ENCODE data around the gene NOC4L. TPM values are rescaled to one million over a fixed set of nuclear protein-coding genes. Genes with fewer than 3 reads are reported as not detected.
"Not testable (repeated sequence)": the region's sequence is repeated elsewhere in the genome, so short reads cannot be mapped to it uniquely, and the experiment has no call there.

NOC4L gene
- total RNA-seq, 2 donors from 2014 or later, result 17.0 to 39.9 TPM

DNA sequence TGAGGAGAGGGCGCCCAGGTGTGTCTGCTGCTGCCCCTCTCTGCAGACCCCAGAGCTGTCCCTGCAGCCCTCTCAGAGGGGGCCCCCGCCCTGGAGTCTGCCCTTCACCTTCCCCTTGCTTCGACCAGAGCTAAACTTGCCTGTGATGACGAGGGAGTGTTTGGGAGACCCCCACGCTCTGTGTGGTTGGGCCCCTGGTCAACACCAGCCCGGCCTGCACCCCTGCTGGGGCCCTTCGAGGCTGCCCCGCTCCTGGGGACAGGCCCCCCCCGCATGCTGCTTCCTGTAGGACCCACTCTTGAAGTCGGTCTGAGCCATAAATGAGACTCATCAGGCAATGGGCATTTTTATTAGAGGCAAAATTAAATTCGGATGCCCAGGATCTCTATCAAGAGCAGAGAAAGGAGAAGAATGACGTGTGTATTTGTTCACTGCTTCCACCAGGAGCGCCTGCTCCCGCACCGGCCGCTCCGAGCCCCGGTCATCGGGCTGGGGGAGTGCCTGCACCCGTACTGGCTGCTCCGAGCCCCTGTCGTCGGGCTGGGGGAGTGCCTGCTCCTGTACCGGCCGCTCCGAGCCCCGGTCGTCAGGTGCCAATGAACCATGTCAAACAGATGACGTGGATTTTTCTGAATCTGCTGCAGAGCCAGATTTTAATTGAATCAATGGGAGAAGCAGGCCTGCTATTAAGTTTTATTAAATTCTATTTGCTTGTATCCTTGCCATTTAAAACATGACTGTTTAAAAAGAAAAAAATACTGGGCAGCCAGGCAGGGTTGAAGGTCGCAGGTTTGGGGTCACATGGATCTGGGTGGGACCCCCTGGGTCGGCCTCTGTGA, 47.7 kb downstream of the NOC4L start:
- no peak overlapping the region for H3K4me3 Mint-ChIP-seq
- H3K4me1 Mint-ChIP-seq, result no peaks in the 10 kb centered on the region
- no peak for ATAC-seq (replicated peaks)
- no peak overlapping the region for H3K27ac Mint-ChIP-seq
- no peaks in the 10 kb centered on the region for H3K27me3 Mint-ChIP-seq
- peaks cover 7% of the 10 kb centered on the region for H3K9me3 Mint-ChIP-seq
- H3K36me3 Mint-ChIP-seq (ENCODE audit: low read depth), result no peaks in the 10 kb centered on the region

DNA sequence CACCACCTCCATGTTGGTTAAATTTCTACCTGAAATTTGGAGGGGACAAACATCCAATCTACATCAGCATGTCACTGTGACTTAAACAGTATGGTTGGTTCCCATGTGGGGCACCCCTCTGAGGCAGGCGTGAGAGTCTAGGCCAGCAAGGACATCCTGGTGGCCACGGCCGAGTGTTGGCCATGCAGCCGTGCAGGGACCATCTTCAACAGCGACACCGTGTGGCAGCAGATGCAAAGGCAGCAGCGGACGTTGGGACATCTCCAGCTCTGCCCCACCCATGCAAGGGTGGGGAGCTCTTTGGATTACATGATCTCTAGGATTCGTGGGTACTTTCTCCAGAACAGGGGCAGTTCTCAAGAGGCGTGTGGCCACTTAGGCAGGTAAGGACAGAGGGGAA, 49.8 kb downstream of the NOC4L start:
- Mint-ChIP-seq H3K4me1 (no peaks in the 10 kb centered on the region), H3K27me3 (no peaks in the 10 kb centered on the region), H3K36me3 (ENCODE audit: low read depth) (no peaks in the 10 kb centered on the region), H3K4me3 (no peak overlapping the region), H3K9me3 (peaks cover 7% of the 10 kb centered on the region), H3K27ac (no peak overlapping the region)
- ATAC-seq (replicated peaks), result no peak

GRCh38 chr12:132194556-132194955, 50.3 kb downstream of the NOC4L start:
- H3K9me3 Mint-ChIP-seq, result peaks cover 7% of the 10 kb centered on the region
- no peaks in the 10 kb centered on the region for H3K4me1 Mint-ChIP-seq
- H3K27ac Mint-ChIP-seq, result no peak overlapping the region
- no peak overlapping the region for H3K4me3 Mint-ChIP-seq
- H3K27me3 Mint-ChIP-seq, result no peaks in the 10 kb centered on the region
- ATAC-seq (replicated peaks), result no peak
- H3K36me3 Mint-ChIP-seq (ENCODE audit: low read depth), result no peaks in the 10 kb centered on the region

GRCh38 chr12:132195242-132195641, 51.0 kb downstream of the NOC4L start:
- not testable (repeated sequence) for H3K9me3 Mint-ChIP-seq; ATAC-seq (replicated peaks); H3K27ac Mint-ChIP-seq; H3K27me3 Mint-ChIP-seq; H3K36me3 Mint-ChIP-seq (ENCODE audit: low read depth); H3K4me1 Mint-ChIP-seq; H3K4me3 Mint-ChIP-seq

GRCh38 chr12:132196038-132196872, 52.0 kb downstream of the NOC4L start:
- Mint-ChIP-seq H3K27me3 (no peaks in the 10 kb centered on the region), H3K27ac (no peak overlapping the region), H3K4me1 (no peaks in the 10 kb centered on the region), H3K36me3 (ENCODE audit: low read depth) (no peaks in the 10 kb centered on the region), H3K4me3 (no peak overlapping the region), H3K9me3 (peaks cover 7% of the 10 kb centered on the region)
- no peak for ATAC-seq (replicated peaks)

DNA sequence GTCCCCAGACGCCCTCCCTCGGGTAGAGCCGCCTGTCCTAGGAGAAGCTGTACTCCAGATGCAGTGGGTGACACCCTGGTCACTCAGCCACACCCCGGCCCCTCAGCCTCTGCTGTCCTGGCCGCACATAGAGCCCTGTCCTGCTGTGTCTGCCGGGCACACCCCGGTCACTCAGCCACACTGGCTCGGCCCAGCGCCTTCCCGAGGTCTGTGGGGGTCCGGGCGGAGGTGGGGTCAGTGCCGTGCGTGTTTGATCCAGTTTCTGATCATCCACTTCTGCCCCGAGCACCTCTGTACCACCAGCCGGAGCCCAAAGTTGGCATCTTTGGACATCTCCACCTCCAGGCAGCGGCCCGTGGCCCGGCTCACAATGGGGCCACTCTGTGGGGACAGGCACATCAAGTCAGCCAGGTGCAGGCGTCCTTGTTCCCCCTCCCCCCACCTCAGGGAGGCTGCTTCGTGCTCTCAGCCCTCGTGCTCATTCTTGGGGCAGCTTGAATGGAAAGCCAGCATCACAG, 52.7 kb downstream of the NOC4L start:
- Mint-ChIP-seq H3K9me3 (peaks cover 7% of the 10 kb centered on the region), H3K4me1 (no peaks in the 10 kb centered on the region), H3K27ac (no peak overlapping the region), H3K27me3 (no peaks in the 10 kb centered on the region), H3K36me3 (ENCODE audit: low read depth) (no peaks in the 10 kb centered on the region), H3K4me3 (no peak overlapping the region)
- no peak for ATAC-seq (replicated peaks)

DNA sequence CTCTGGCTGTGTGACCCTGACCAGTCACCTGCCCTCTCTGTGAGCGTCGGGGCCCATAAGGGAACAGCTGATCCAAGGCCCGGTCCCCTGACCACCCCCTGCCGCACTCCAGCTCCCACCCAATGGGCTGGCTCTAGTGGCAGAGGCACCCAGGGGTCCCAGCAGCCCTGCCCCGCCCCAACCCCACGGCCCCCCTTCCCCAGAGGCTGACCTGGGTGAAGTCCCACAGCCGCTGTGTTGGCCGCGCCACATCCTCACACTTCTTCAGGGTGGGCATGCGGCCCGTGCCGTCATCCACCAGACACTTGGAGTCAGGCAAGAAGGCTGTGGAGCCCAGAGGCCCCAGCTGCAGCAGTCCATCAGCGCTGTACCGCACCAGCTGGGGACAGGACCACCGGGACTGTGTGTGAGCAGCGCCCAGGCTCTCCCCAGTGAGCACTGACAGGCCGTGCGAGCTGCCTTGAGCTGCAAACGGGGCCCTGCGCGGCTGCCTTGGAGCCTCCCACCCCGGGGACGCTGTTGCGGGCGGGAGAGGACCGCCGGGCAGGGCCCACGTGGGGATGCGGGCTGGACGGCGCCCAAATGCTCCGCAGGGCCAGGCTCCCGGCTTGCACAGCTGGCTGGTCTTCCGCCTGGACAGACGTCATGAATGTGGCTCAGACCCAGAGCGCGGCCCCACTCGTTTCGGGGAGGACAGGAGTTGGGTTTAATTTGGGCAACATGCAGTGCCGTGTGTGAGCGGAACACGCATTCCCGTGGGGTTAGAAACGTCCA, 53.5 kb downstream of the NOC4L start:
- Mint-ChIP-seq H3K27ac (no peak overlapping the region), H3K27me3 (no peaks in the 10 kb centered on the region), H3K4me3 (no peak overlapping the region), H3K9me3 (peaks cover 7% of the 10 kb centered on the region), H3K36me3 (ENCODE audit: low read depth) (no peaks in the 10 kb centered on the region), H3K4me1 (no peaks in the 10 kb centered on the region)
- ATAC-seq (replicated peaks), result no peak

GRCh38 chr12:132199101-132199500, 54.8 kb downstream of the NOC4L start:
- H3K27me3 Mint-ChIP-seq, result peaks cover 3% of the 10 kb centered on the region
- no peaks in the 10 kb centered on the region for H3K36me3 Mint-ChIP-seq (ENCODE audit: low read depth)
- no peak overlapping the region for H3K4me3 Mint-ChIP-seq
- peaks cover 2% of the 10 kb centered on the region for H3K9me3 Mint-ChIP-seq
- H3K4me1 Mint-ChIP-seq, result no peaks in the 10 kb centered on the region
- no peak overlapping the region for H3K27ac Mint-ChIP-seq
- no peak for ATAC-seq (replicated peaks)

DNA sequence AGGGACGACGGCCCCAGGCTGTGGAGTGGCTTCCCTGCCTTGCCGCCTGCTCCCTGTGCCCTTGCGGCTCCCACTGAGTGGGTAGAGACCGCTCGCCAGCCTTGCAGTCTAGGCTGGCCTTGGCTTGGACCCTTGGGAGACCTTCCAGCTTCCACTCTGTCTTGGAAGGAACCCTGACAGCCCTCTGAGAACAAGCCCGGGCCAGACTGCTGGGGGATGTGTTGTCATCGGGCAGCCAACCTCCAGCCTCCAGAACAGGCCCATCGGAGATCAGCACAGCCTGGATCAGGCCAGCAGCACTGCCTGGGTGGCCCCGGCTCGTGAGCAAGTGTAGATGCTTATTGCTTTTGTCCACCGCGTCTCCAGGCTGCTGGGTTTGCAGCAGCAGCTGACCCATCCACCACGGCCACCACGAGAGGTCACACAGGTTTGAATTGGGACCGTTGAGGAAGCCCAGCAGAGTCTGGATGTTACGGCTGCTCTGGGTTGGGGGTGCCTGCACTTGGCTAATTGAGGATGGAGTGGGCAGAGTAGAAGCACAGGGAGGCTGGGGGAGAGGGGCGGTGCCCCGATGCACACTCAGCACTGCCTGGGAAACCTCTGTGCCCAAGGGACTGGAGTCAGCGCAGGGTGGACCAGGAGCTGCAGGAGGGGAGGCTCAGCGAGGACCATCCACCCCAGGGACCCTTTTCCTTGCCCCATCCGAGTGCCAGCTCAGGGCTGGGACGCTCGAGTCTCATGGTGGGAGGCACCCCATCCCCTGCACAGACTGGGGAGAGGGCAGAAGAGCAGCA, 55.5 kb downstream of the NOC4L start:
- H3K4me1 Mint-ChIP-seq, result no peaks in the 10 kb centered on the region
- no peaks in the 10 kb centered on the region for H3K9me3 Mint-ChIP-seq
- ATAC-seq (replicated peaks), result no peak
- H3K27ac Mint-ChIP-seq, result no peak overlapping the region
- no peak overlapping the region for H3K4me3 Mint-ChIP-seq
- no peaks in the 10 kb centered on the region for H3K36me3 Mint-ChIP-seq (ENCODE audit: low read depth)
- H3K27me3 Mint-ChIP-seq, result peaks cover 9% of the 10 kb centered on the region

- no peak for ATAC-seq (replicated peaks)
- peaks cover 10% of the 10 kb centered on the region for H3K27me3 Mint-ChIP-seq
- H3K4me3 Mint-ChIP-seq, result no peak overlapping the region
- no peak overlapping the region for H3K27ac Mint-ChIP-seq
- no peaks in the 10 kb centered on the region for H3K36me3 Mint-ChIP-seq (ENCODE audit: low read depth)
- H3K4me1 Mint-ChIP-seq, result no peaks in the 10 kb centered on the region
- H3K9me3 Mint-ChIP-seq, result no peaks in the 10 kb centered on the region
These were observed 56.5 kb downstream of the NOC4L start for GRCh38 chr12:132200800-132201199.

DNA sequence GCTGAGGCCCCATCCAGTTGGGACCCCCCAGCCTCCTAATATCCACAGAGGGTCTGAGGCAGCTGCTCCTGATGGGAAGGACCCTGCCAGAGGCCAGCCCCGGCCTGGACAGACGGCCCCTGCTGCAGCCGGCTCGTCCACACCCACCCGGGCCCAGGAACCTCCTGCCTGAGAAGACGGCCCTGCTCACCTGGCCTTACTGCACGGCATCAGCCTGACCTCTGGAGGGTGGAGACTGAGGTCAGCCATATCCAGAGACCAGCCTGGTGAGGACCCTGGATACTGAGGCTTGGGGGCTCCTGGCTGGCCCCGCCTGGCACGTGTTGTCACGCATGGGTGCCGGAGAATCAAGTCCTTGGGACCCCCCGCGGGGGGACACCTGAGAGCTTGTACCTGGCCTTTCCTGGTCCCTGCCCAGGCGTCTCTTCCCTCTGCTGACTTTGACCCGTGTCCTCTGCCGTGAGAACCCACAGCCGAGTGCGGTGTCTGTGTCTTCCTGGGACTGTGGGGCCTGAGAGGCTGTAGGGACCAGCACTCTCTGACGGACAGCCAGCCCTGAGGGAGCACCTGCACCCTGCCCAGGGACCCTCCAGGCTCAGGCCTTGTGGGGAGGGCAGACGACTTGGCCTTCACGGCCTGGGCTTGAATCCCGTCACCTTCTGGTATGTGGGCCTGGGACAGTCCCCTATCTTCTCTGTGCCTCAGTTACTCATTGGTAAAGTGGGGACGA, 57.3 kb downstream of the NOC4L start:
- Mint-ChIP-seq H3K4me3 (no peak overlapping the region), H3K36me3 (ENCODE audit: low read depth) (no peaks in the 10 kb centered on the region), H3K27ac (no peak overlapping the region), H3K9me3 (no peaks in the 10 kb centered on the region), H3K27me3 (peaks cover 10% of the 10 kb centered on the region), H3K4me1 (no peaks in the 10 kb centered on the region)
- ATAC-seq (replicated peaks), result no peak

All from activated T-helper 17 cell treated with anti-CD3 and anti-CD28 coated beads, Interleukin-2, amount 50 U/mL, for 72 hours (primary cell).